ENCODE data around the gene ZNF397. TPM values are rescaled to one million over a fixed set of nuclear protein-coding genes. Genes with fewer than 3 reads are reported as not detected.

Gene ZNF397
- polyA plus RNA-seq, 3 donors: 3.6 to 6.6 (median 3.6) TPM

DNA sequence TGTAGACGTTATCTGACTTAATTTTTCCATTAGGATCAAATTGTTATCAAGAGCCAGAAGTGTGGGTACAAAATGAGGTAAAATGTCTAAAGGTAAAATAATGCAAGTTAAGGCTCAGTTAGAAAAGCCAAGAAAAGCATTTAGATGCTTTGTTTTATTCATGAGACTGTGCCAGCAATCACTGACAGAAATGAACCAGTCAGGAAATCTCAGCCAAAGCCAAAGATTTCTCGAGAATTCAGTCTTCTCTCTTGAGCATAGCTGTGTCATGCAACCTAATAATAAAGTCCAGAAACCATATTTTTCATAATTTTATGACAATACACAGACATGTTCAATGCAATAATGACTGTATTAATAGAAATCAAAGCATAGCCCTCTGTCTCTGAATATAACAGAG, 43.5 kb upstream of the ZNF397 start:
- TF ChIP-seq, protein P1, sequence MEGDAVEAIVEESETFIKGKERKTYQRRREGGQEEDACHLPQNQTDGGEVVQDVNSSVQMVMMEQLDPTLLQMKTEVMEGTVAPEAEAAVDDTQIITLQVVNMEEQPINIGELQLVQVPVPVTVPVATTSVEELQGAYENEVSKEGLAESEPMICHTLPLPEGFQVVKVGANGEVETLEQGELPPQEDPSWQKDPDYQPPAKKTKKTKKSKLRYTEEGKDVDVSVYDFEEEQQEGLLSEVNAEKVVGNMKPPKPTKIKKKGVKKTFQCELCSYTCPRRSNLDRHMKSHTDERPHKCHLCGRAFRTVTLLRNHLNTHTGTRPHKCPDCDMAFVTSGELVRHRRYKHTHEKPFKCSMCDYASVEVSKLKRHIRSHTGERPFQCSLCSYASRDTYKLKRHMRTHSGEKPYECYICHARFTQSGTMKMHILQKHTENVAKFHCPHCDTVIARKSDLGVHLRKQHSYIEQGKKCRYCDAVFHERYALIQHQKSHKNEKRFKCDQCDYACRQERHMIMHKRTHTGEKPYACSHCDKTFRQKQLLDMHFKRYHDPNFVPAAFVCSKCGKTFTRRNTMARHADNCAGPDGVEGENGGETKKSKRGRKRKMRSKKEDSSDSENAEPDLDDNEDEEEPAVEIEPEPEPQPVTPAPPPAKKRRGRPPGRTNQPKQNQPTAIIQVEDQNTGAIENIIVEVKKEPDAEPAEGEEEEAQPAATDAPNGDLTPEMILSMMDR (IDR thresholded peaks at IDR 0.05): no peak
- Mint-ChIP-seq H3K36me3 (no peaks in the 10 kb centered on the region), H3K4me1 (no peaks in the 10 kb centered on the region), H3K9me3 (peaks cover 0 to 4% (median 0%) of the 10 kb centered on the region in 7 donors), H3K4me3 (no peak overlapping the region), H3K27ac (no peak overlapping the region), H3K27me3 (ENCODE audit: low read depth in 3 of 3) (no peaks in the 10 kb centered on the region)
- Histone ChIP-seq H3K79me2 (ENCODE audit: insufficient read depth, low read length) (no peaks in the 10 kb centered on the region), H4K20me1 (ENCODE audit: insufficient read depth, low read length) (no peaks in the 10 kb centered on the region), H3K9ac (ENCODE audit: insufficient read depth, low read length, poor library complexity, severe bottlenecking) (no peak overlapping the region), H3K36me3 (replicated peaks in 1 of 2; ENCODE audit: control insufficient read depth in 1 of 2, insufficient read depth in 2 of 2, low read length in 2 of 2) (no peaks in the 10 kb centered on the region), H3K4me1 (ENCODE audit: control insufficient read depth in 1 of 2, insufficient read depth in 2 of 2, low read length in 2 of 2) (no peaks in the 10 kb centered on the region), H3K4me3 (replicated peaks in 1 of 3; ENCODE audit: low read depth in 2 of 3, low read length in 3 of 3) (no peak overlapping the region), H3K9me3 (replicated peaks in 1 of 2; ENCODE audit: control insufficient read depth in 1 of 2, insufficient read depth in 1 of 2, low read length in 2 of 2) (no peaks in the 10 kb centered on the region), H2AFZ (ENCODE audit: insufficient read depth, low read depth, low read length, poor library complexity, severe bottlenecking) (no peak overlapping the region), H3K27me3 (ENCODE audit: control insufficient read depth in 2 of 2, insufficient read depth in 2 of 2, low read length in 2 of 2) (no peaks in the 10 kb centered on the region), H3K27ac (ENCODE audit: low read depth in 1 of 2, low read length in 2 of 2) (no peak overlapping the region), H3K4me2 (replicated peaks; ENCODE audit: extremely low read depth, low read length, poor library complexity, severe bottlenecking) (no peak overlapping the region)
- no peak for DNase-seq
- no CpG with 5 or more reads among the region's 2 CpGs for WGBS (ENCODE audit: insufficient coverage)
- intact Hi-C loops (cut with micrococcal nuclease): no loop called here

DNA sequence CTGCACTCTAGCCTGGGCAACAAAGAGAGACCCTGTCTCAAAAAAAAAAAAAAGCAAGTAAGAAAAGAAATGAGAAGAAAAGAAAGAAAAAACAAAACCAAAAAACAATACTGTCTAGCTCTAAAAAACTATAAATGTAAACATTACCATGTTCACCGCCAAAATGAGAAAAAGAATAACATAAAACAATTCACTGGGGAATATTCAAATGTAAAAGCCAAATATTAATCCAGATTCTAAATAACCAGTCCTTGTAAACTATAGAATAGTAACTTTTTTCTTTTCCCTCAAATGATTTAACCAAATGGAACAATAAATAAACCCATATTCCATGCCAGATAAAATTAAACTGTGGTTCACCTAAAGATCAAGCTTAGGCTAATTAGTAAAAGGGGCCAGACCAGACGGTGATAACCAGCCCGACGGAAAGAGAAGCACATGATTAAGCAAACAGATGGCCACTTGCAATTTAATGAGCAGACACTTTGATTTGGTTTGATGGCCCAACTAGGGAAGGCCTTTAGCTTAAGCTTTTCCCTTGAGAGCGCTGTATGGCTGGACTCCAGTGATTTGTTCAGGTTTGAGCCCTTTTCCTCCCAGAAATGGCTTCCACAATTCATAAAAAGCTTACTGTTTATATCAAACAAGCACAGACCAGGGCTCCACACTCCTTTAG, 39.4 kb upstream of the ZNF397 start:
- Histone ChIP-seq H3K4me1 (ENCODE audit: control insufficient read depth in 1 of 2, insufficient read depth in 2 of 2, low read length in 2 of 2) (no peaks in the 10 kb centered on the region), H3K4me2 (replicated peaks; ENCODE audit: extremely low read depth, low read length, poor library complexity, severe bottlenecking) (no peak overlapping the region), H3K4me3 (replicated peaks in 1 of 3; ENCODE audit: low read depth in 2 of 3, low read length in 3 of 3) (no peak overlapping the region), H3K27ac (ENCODE audit: low read depth in 1 of 2, low read length in 2 of 2) (no peak overlapping the region), H3K9me3 (replicated peaks in 1 of 2; ENCODE audit: control insufficient read depth in 1 of 2, insufficient read depth in 1 of 2, low read length in 2 of 2) (peaks cover 0 to 4% of the 10 kb centered on the region in 2 donors), H3K79me2 (ENCODE audit: insufficient read depth, low read length) (no peaks in the 10 kb centered on the region), H3K27me3 (ENCODE audit: control insufficient read depth in 2 of 2, insufficient read depth in 2 of 2, low read length in 2 of 2) (no peaks in the 10 kb centered on the region), H3K36me3 (replicated peaks in 1 of 2; ENCODE audit: control insufficient read depth in 1 of 2, insufficient read depth in 2 of 2, low read length in 2 of 2) (no peaks in the 10 kb centered on the region), H2AFZ (ENCODE audit: insufficient read depth, low read depth, low read length, poor library complexity, severe bottlenecking) (no peak overlapping the region), H4K20me1 (ENCODE audit: insufficient read depth, low read length) (no peaks in the 10 kb centered on the region), H3K9ac (ENCODE audit: insufficient read depth, low read length, poor library complexity, severe bottlenecking) (no peak overlapping the region)
- 88% methylated on average over 4 of the region's 5 CpGs for WGBS (ENCODE audit: insufficient coverage)
- TF ChIP-seq, protein P1 (IDR thresholded peaks at IDR 0.05): no peak
- intact Hi-C loops (cut with micrococcal nuclease): no loop called here
- Mint-ChIP-seq H3K27ac (no peak overlapping the region), H3K9me3 (peaks cover 9 to 21% (median 13%) of the 10 kb centered on the region in 7 donors), H3K4me3 (no peak overlapping the region), H3K27me3 (ENCODE audit: low read depth in 3 of 3) (peaks cover 0 to 1% (median 0%) of the 10 kb centered on the region in 3 donors), H3K36me3 (no peaks in the 10 kb centered on the region), H3K4me1 (no peaks in the 10 kb centered on the region)
- no peak for DNase-seq
